GM10248 (cell line): Measurements from ENCODE around the gene HSBP1.

Experiments
- CTCF ChIA-PET: fragments of 300-600 bp; sonication (Branson Sonifier 250); formaldehyde crosslinking; extraction: SDS; loops from one replicate; lab custom pipeline; 2021; ENCODE audit warnings: antibody characterized with exemption; lab: Yijun Ruan, JAX
- POLR2A ChIA-PET: fragments of 350-650 bp; sonication (Branson Sonifier 250); formaldehyde crosslinking; extraction: SDS; loops from one replicate; lab custom pipeline; 2020; ENCODE audit warnings: antibody characterized with exemption; lab: Yijun Ruan, JAX
- DNase-seq: peaks from one replicate; pipeline ENCODE4 v3.0.0; 2012; ENCODE audit errors: extremely low spot score
- TF ChIP-seq, protein P1 (sequence below): IDR thresholded peaks from 2 replicates; pipeline ENCODE4 v1.5.1; 2012; ENCODE audit warnings: mild to moderate bottlenecking, low read depth; ENCODE audit errors: extremely low read depth, missing control alignments, control extremely low read depth

Gene HSBP1

GRCh38 chr16:83772806-83773205 is 35.0 kb upstream of the HSBP1 start:
- DNase-seq, result no peak
- TF ChIP-seq, protein P1, sequence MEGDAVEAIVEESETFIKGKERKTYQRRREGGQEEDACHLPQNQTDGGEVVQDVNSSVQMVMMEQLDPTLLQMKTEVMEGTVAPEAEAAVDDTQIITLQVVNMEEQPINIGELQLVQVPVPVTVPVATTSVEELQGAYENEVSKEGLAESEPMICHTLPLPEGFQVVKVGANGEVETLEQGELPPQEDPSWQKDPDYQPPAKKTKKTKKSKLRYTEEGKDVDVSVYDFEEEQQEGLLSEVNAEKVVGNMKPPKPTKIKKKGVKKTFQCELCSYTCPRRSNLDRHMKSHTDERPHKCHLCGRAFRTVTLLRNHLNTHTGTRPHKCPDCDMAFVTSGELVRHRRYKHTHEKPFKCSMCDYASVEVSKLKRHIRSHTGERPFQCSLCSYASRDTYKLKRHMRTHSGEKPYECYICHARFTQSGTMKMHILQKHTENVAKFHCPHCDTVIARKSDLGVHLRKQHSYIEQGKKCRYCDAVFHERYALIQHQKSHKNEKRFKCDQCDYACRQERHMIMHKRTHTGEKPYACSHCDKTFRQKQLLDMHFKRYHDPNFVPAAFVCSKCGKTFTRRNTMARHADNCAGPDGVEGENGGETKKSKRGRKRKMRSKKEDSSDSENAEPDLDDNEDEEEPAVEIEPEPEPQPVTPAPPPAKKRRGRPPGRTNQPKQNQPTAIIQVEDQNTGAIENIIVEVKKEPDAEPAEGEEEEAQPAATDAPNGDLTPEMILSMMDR, result no peak
- ChIA-PET POLR2A (no interaction called here), CTCF (no interaction called here)

DNA sequence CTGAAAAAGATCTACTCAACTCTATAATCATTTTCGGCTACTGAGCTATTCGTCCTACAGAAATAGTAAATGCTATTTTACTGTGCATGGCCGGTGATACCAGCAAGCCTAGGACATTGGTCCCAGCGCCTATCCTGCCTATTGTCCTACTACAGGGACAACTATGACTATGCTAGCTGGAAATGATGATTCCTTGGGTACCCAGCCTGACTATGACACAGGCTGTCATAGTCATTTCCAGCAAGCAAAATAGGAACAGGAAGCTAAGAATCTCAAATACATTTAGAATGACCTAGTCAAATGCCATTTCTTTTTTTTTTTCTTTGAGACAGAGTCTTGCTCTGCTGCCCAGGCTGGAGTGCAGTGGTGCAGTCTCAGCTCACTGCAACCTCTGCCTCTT is 33.7 kb upstream of the HSBP1 start:
- CTCF ChIA-PET, result interaction anchor here (0.8 kb wide), 1 partner anchor 503 kb away, joined by 3 read pairs; no protein-coding TSS in a partner anchor
- no peak for DNase-seq
- TF ChIP-seq, protein P1, result no peak
- POLR2A ChIA-PET, result no interaction called here

DNA sequence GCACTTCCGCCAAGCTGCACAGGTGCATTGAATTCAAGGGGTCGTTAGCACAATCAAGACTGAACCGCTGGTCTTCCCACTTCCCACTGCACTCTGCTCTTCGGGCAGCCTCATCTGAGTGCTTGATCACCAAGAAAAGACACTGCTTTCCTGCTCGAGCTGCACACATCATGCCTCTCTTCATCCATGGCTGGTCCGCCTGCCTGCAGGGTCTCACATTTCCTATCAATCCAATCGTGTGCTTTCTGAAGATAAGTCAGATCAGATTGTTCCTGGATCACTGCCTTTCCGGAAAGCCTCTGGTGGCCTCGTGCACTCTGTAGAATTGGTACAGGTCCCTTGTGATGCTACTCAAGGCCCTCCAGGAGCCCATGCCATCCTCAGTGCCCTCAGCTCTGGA is 30.8 kb upstream of the HSBP1 start:
- DNase-seq, result no peak
- POLR2A ChIA-PET, result no interaction called here
- CTCF ChIA-PET, result no interaction called here
- TF ChIP-seq, protein P1, result no peak

DNA sequence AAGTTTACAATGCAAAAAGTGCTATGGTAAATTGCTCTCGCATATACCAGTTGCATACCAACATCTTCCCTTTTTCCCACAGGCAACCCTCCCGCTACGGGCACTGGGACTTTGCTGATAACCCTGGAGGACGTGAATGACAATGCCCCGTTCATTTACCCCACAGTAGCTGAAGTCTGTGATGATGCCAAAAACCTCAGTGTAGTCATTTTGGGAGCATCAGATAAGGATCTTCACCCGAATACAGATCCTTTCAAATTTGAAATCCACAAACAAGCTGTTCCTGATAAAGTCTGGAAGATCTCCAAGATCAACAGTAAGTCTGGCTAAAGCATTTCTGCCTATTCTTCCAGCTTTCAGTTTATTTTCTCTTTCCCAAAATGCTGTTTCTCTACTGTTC is 27.9 kb upstream of the HSBP1 start:
- POLR2A ChIA-PET, result no interaction called here
- no peak for DNase-seq
- TF ChIP-seq, protein P1, result no peak
- CTCF ChIA-PET, result no interaction called here

GRCh38 chr16:83785455-83785854 is 22.3 kb upstream of the HSBP1 start:
- no peak for DNase-seq
- ChIA-PET POLR2A (no interaction called here), CTCF (no interaction called here)
- TF ChIP-seq, protein P1, result no peak

DNA sequence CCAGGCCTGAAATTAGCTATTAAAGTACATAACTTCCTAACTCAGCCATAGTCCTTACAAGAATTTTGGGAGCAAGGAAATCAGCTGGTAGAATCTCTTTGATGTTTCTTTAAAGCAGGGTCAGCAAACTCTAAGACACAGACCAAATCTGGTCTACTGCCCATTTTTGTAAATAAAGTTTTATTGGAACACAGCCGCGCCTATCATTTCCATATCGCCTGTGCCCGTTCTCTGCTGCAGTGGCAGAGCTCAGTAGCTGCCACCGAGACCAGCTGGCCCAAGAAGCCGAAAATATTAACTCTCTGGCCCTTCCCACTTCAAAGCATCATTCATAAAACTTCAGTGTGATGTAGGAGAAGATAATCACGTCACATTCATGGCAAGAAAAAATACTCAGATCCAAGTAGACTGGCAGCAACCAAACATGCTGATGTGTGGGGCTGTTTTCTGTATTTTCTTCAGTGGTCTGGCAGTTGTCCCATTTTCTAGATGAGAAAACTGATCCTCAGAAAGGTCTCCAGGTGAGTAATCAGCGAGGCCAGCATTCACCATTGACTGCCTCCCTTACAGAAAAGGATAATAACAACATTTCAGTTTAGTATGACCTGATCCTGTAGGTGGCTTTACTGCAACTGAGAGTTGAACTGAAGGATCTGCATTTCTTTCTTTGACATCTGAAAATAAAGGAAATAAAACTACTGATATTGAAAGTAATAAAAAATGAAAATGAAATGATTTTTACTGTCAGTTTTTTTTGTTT is 18.0 kb upstream of the HSBP1 start:
- ChIA-PET CTCF (interaction anchor here (0.7 kb wide), 1 partner anchor 167 kb away, joined by 3 read pairs; no protein-coding TSS in a partner anchor), POLR2A (no interaction called here)
- TF ChIP-seq, protein P1, result no peak
- DNase-seq, result no peak
